ENCODE results near the gene ENDOV.

DNA sequence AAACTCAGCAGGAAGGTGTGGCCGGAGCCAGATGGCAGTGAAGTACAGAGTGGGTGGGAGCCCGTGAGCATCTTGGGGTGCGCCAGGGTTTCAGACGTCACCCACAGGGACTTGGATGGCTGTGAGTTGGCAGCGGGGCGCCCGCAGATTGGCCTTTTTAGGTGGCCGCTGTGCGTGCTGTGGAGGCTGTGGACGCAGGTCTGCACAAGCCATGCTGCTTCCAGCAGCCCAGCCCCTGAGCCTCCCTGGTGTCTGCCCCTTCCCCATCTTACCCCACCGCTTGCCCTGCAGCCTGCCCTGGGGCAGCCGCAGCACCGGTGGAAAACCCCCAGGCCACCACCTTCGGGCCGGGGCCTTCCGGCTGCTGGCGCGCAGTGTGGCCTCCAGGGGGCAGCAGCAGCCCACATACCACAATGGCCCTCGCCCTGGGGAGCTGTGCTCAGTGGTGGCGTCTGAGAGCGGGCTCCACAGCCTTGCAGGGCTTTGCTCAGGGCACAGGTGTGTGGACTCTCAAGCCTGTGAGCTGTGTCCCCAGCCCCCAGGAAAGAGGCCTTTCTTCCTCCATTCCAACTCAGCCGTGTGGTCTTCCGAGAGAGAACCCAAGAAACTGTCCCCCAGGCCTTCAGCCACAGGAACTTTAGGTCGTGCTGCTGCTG, 11.8 kb downstream of the ENDOV start:
- TF ChIP-seq CTCF (conservative IDR thresholded peaks at IDR 0.05; ENCODE audit: low read depth, low read length) (peak; percentile 96), EZH2 (IDR thresholded peaks at IDR 0.05; ENCODE audit: borderline replicate concordance, low read depth, low read length, poor library complexity, severe bottlenecking) (no peak)
